ENCODE results near the gene CBY1.

The CBY1 gene

GRCh38 chr22:38649841-38650522, 6.5 kb upstream of the CBY1 start:
- no peak for DNase-seq (ENCODE audit: low read depth)

DNA sequence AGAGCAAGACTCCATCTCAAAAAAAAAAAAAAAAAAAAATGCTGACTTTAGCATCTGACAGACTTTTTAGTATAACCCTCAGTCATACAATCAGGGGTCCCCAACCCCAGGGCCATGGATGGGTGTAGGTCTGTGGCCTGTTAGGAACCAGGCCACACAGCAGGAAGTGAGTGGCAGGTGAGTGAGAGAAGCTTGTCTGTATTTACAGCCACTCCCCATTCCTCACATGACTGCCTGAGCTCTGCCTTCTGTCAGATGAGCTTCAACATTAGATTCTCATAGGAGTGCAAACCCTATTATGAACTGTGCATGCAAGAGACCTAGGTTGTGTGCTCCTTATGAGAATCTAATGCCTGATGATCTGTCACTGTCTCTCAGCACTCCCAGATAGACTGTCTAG, 3.6 kb upstream of the CBY1 start:
- DNase-seq (ENCODE audit: low read depth): no peak

DNA sequence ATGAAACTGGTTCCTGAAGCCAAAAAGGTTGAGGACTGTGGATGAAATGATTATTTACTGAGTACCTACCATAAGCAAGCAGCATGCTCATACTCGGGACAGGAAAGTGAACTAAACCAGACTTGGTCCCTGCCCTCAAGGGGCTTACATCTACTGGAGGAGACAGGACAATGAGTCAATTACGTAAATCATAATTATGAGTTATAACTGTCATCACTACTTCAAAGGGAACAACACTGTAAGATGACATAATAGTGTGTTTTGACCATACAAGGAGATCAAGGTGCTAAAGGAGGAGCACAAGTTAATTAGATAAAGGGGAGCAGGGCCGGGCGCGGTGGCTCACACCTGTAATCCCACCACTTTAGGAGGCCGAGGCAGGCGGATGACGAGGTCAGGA, 2.7 kb upstream of the CBY1 start:
- peak; percentile 3 for DNase-seq (ENCODE audit: low read depth)

GRCh38 chr22:38655519-38656255, 751 bp upstream of the CBY1 start:
- DNase-seq (ENCODE audit: low read depth): peak; percentile 18

DNA sequence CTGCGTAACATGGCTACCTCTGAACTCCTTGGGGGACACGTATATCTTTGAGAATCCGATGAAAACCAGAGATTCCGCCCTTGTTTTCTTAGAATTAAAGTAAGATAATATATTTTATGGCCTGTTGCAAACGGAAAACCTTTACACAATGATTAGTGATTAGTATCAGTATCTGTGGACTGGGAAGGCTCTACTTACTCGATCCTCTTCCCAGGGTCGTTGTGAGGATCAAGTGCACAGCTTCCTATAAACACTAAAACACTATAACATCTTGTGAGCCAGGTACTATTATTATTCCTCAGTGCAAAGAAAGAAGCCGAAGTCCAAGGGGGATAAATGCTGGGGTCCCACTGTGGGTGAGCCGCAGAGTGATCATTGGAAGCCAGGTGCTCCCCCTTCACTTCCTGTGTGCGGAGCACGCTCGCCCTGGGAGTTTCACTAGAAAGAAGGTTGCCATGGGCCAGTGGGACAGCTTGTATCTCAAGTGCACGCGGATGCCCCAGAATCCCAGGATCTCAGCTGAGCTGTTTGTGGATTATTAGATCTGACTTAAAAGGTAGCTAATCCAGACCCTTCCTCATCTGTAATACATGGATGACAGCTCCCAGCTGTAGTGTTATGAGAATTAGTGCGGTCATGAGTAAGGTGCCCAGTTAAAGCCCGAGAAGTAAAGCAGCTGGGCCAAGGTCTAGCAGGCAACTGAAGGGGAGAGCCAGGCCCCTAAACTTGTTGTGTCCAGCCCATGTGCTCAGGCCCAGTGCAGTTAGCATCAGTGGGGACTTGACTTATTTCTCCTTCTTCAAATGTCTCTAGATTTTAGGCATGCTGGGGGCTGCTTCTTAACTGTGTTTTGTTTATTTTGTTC, 839 bp downstream of the CBY1 start:
- DNase-seq (ENCODE audit: low read depth): peak; percentile 32

GRCh38 chr22:38674888-38675287, 18.4 kb downstream of the CBY1 start:
- no peak for DNase-seq (ENCODE audit: low read depth)

DNA sequence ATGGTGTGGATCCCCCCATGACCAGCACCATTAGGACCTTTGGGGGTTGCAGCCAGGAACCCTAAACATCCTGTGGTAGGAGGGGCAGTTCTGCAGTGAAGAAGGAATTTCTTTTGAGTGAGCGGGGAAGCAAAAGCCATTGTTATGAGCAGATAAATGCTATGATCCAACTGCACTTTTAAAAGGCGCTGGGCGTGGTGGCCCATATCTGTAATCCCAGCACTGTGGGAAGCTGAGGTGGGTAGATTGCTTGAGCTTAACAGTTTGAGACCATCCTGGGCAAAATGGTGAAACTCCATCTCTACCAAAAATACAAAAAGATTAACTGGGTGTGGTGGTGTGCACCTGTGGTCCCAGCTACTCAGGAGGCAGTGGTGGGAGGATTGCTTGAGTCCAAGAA, 19.4 kb downstream of the CBY1 start:
- no peak for DNase-seq (ENCODE audit: low read depth)

- peak; percentile 83 for DNase-seq (ENCODE audit: low read depth)
Observed at GRCh38 chr22:38681582-38682335, 25.3 kb downstream of the CBY1 start, which contains the start of gene TOMM22. TSS of gene TOMM22 (plus strand) at chr22:38681957. CDS start at chr22:38681979, 22 bp downstream.

- no peak for DNase-seq (ENCODE audit: low read depth)
Observed at GRCh38 chr22:38684895-38685294, 28.5 kb downstream of the CBY1 start.

DNA sequence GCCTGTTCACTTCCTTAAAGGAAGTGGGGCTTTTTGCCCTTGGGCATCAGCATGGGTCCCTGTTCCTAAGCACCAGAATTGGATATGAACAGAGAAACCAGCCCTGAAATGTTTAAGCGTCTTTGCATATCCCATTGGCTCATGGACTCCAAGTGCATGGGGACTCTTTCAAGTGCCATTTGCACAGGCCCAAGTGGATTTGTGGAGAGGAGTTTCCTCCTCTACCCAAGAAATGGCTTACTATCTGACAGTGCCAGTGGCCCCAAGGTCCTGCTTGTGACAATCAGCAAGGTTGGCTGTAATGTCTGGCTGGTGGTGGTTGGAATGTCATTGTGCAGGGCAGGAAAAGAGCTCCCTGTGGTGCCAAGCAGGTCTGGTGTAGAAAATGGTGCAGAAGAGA, 29.3 kb downstream of the CBY1 start:
- no peak for DNase-seq (ENCODE audit: low read depth)

GRCh38 chr22:38689651-38690050, 33.2 kb downstream of the CBY1 start:
- no peak for DNase-seq (ENCODE audit: low read depth)

- no peak for DNase-seq (ENCODE audit: low read depth)
Observed at GRCh38 chr22:38694049-38694448, 37.6 kb downstream of the CBY1 start.

DNA sequence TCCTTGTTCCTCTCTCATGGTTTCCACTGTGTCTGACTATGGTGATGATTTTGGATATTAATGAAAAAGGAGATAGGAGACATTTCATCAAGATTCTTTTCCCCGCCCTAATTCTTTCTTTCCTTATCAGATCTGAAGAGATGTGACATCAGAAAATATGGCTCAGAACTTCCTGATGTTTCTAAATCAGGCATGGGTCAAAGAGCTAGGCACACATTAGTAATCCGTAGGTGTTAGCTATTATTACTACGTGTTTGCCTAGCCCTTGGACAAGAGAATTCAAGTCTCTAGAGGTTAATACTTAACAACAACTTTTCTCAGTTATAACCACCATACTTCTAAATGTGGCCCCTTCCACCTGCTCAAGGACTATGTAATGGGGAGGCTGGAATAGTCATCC, 38.5 kb downstream of the CBY1 start:
- DNase-seq (ENCODE audit: low read depth): no peak

DNA sequence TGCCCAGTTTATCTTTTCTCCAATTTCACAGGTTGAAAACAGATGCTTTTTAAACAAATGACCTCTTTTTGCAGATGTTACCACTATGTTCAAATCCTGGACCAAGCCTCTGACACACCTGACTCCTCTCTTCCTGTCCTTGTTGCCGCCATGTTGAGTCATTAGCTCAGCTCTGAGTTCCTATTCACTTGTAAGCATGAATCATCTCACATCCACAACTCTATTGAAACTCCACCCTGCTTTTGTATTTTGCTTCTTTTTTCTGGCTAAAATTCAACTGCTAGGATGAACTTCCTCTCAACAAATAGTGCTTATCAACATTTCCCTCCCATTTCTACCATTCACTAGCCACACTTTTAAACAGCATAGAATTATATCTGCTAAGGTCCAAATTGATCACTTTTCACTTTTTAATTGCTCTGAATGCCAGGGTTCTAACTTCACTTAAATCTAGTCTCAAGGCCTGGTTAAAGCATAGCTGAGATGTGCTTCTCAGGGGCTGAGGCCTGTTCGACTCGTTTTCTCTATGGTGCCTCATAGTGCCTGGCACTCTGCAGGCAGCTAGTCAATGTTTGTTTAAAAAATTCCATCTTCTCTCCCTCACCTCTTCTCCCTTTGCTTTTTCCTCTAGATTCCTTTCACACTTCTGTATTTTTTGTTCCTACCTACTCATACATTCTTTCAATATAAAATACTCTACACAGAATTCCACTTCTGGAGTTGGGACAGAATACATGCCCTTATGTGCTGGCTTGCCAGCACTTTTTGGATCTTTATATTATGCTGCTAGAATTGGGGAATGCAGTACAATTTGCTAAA, 40.4 kb downstream of the CBY1 start:
- peak; percentile 77 for DNase-seq (ENCODE audit: low read depth)

DNA sequence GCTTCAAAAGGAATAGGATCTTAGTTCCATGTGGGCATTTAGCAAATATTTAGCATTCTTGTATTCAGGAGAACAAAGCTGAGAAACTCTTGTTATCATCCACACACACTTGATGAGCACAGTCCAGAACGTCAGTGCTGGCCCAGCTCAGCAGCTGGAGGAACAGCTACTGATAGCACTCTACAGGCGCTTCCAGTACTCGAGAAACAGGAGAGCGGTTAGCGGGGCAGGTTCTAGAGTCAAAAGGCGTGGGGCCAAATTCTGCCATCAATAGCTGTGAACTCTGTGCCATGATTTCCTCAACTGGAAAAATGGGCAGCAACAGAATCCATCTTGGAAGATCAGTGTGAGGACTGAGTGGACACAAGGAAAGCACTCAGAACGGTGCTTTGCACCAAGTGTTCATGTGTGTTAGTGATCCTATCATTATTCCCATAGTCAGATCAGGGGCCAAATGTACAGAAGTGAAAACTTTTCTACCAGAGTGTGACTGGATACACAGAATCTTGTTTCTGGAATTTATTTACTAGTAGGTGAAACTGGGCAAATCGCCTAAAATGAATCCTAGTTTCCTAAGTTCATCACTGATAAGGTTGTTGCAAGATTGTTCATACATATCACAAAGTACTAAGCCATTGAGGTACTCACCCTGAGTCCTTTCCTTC, 41.1 kb downstream of the CBY1 start:
- DNase-seq (ENCODE audit: low read depth): peak; percentile 72

DNA sequence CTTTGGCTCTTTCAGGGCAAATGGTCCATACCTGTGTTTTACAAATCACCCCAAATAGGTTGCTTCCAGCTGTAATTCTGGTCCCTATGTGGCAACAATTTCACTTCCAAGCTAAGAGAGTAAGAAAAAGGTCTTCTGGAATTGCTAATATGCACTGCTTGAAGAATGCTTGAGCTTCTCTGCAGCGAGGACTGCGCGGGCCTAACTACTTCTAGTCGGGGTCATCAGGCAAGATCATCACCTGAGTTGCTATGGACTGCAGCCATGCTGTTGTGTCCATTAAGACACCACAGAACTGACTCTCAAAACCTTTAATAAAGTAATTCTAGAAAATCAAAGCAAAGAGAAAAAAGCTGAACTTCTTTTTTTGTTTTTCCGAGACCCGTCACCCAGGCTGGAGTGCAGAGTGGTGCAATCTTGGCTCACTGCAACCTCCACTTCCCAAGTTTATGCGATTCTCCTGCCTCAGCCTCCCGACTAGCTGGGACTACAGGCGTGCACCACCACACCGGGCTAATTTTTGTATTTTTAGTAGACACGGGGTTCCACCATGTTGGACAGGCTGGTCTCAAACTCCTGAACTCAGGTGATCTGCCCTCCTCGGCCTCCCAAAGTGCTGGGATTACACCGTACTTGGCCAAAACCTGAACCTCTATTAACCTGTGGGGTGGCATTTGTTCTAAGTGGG, 42.1 kb downstream of the CBY1 start:
- no peak for DNase-seq (ENCODE audit: low read depth)

DNA sequence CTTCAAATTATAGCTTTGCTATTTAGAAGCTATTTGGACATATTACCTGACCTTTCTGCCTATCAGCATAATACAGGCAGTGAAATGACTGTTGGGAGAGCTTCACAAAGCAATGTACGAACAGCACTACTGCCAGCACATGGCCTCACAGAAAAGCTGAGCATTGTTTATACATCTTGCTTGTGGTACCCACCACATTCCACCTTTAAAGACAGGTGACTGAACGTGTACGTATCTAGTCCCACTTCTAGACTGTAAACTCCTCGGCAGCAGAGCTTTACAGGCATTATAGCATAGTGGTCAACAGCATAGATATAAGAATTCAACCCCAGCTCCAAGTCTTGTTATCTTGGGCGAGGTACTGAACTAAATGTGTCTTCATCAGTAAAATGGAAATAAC, 42.7 kb downstream of the CBY1 start:
- no peak for DNase-seq (ENCODE audit: low read depth)

DNA sequence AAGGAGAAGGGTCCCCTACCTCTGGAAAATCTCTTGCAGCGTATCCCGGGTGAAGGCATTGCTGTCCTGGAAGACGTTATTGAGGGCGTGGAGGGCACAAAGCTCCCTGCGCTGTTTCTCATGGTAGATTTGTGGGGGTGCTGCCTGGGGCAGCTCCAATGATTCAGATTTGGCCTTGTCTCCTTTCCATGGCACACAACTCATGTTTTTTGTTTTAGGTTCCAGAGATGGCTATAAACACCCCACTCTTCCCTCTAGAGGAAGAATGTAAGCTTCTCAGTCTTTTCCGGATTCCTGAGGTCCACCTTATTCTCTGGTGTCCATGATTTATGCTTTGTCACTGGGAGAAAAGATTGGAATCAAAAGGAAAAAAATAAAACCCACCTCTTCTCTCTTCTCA, 43.3 kb downstream of the CBY1 start:
- peak; percentile 53 for DNase-seq (ENCODE audit: low read depth)

GRCh38 chr22:38700270-38700788, 43.9 kb downstream of the CBY1 start:
- peak; percentile 54 for DNase-seq (ENCODE audit: low read depth)

Measured in amniotic epithelial cell (primary cell).